Hematopoietic multipotent progenitor cell treated with erythropoietin and hydrocortisone succinate and interleukin-3 and kit ligand, for 8 days (in vitro differentiated cells): ENCODE results near the gene EFNA5.

Experiments
- DNase-seq: peaks from one replicate; pipeline ENCODE4 v3.0.0-alpha.2; 2015

Gene EFNA5

DNA sequence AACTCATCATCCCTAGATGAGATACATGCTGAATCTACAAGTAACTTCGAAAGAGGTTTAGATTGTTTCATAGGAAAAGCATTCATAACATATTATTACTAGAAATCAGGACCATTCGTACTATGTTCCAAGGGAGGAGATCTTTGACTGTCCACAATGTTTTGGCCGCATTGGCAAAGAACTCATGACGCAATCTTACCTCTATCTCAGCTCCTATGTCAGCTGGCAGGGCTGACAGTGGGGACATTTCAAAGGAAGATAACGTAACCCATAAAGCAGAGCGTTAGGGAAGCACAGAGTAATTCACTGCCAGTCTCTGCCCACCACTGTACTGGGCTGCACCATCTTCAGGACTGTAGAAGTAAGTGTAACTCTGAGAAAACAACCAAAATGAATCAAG, 69.7 kb downstream of the EFNA5 start:
- DNase-seq: no peak

DNA sequence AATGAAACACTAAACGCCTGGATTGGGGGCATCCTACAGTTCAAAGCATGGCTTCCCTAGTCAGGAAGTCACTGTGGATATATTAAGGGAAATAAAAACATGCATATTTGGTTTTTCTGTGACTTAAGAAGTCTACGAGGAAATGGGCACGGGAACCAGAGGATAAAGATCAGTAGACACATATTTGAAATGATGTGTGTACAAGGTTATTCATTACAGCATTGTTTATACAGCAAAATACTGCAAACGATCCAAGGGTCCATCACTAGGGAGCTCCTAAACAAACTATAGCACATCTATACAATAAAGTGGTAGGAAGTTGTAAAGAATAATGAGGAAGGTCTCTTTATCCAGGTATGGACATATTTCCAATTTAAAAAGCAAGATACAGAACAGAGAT, 71.8 kb downstream of the EFNA5 start:
- no peak for DNase-seq

DNA sequence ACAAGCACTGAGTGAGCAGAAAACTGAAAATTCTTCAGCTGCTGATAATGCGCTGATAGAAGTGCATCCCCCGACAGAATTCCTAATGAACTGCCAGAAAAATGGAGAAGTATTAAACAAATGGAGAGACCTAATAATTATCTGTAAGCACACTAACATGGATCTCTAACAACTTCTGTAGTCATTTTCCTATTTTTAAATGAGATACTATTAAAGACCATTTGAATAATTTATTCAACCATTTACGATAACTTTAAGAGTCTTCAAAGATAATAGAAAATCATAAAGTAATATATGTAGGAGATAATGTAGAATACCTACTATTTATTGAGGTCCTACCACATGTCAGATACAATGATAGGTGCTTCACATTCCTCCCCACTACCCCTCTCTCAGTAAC, 72.9 kb downstream of the EFNA5 start:
- DNase-seq: no peak

DNA sequence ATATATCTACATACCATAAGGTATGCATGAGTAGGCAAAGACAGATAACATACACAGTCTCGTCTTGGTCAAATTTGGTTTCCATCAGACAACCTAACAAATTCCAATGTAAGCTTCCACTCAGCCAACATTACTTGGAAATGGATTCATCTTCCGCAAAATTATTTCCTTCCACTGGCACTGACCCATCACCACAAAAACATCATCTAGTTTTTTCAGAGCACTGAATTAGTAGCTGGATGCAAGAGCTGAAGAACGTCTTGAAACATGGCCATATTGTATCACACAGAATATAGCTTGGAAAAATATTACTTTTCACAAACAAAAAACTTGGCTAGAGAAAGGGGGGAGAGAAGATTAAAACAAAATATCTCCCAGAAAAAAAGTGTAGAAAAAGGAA, 73.5 kb downstream of the EFNA5 start:
- DNase-seq: no peak

DNA sequence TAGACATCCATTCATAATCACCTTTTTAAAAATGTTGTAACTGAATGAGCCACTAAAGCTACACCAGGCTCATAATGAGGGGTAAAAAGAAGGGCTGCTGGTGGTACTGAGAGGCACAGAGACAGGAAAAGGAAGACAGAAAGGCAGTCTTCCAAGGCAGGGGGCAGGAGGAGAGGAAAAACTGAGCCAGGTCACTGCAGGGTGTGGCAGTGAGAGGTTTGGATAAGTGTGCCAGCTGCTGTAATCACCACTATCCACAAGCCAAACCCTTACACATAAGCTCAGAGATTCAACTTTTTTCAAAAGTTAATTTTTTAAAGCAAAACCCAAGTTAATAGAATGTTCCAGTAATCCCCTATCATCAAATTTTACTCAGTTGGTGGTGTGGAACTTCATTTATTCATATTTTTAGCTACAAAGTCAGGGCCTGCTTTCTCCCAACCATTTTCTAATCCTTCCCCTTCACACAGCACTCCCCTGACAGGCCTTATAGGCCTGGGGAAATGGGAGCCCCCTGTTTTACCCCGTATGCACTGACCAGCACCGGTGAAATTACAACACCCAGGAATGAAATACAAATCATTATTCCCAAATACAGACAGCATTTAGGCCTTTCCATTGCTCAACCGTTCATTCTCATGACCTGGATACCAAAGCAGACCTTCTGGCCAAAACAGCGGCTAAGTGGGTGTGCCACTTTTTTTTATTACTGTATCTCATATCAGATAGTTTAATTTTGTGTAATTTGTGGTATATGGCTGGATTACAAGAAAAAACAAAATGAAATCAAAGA, 76.3 kb downstream of the EFNA5 start:
- no peak for DNase-seq

DNA sequence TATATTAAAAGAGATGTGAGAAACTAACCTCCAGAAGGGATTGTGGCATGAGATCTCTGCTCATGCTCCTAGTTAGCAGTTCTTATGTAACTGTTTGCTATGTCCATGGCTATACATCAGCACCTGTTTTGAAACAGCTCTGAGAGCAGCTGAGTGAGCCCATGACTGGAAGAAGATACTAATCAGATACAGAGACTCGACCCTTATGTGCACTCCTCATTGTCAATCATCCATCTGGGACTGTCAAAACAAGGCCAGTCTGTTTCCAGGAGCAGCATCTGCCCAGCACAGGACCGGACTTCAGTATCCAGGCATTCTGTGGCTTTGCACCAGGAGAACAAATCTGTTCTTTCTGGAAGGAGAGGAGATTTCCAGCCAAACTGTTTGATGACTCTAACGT, 77.7 kb downstream of the EFNA5 start:
- no peak for DNase-seq

DNA sequence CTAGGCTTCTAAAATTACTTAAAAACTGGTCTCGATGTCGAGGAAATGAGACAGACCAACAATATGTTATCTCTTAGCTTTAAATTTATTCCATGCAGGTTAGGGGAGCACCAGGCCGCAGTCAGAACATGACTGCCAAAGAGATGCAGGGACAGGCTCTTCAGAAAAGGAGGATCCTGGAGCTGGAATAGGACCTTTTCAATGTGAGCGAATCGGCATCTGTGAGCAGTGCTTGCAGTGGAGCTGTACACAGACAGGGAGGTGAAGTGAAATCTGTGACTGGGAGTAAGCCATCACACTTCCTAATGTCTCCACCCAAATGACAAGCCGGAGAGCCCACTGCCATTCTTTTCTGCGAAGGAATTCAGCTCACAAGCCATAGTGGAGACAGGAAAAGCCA, 78.2 kb downstream of the EFNA5 start:
- DNase-seq: no peak

DNA sequence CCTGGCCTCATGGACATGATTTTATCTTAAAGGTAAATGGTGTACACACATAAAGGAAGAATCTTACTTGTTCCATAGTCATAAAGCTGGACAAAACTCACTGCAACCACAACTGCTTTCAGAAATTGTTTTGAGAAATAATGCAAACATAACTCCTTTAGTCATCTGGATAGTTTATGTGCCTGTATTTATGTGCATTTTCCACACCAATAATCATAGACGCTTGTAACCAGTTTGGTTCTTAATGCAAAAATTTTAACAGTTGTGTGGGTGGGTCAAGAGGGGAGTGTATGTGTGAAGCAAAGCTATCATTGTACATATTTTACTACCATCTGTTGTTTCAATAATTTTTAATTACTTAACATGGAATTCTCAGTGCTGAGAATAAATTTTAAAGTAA, 80.1 kb downstream of the EFNA5 start:
- DNase-seq: no peak

DNA sequence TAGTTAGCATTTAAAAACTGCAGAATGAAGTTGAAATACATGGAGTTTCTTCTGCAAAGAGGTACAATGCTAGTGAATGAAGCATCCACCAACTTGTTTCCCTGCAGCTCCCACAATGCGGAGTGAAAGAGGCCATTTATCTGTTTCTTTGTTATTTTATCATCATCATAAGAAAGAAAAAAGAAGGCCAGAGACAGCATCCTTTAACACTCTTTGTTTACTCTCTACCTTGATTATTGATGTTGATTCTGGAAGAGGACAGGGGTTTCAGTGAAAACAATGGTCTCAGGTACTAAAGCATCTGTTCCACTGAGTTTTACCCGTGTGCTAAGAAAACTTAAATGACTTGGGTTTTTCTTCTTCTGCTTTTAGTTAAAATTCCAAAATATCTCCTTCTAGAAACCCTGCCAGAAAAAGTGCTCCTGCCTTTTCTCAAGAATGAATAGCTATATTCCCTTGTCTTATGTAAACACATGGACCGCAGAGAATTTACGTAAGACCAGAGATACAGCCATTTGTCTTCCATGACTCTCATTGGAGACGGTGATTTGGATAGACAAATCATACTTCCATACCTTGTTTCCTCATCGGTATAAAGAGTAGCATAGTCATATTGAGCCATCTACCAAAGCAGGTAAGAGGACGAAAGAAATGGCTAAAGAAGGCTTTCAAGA, 81.1 kb downstream of the EFNA5 start:
- DNase-seq: no peak

DNA sequence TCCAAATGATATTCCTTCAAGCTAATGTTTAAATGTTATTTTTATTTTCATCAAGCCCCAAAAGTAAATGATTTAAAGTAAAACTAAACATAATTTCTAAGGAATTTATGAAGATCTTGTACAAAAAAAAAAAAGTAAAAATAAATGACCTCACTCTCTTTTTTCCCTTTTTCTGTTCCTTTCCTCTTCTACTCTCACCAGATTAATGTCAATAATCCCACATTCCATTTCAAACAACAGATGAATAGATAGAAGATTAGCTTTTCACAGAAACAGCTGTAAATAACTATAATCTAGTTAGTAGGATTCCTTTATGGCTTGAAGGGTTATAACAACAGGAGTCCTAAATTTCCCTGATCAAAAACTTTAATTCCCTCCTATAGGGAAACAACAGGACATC, 88.1 kb downstream of the EFNA5 start:
- no peak for DNase-seq

DNA sequence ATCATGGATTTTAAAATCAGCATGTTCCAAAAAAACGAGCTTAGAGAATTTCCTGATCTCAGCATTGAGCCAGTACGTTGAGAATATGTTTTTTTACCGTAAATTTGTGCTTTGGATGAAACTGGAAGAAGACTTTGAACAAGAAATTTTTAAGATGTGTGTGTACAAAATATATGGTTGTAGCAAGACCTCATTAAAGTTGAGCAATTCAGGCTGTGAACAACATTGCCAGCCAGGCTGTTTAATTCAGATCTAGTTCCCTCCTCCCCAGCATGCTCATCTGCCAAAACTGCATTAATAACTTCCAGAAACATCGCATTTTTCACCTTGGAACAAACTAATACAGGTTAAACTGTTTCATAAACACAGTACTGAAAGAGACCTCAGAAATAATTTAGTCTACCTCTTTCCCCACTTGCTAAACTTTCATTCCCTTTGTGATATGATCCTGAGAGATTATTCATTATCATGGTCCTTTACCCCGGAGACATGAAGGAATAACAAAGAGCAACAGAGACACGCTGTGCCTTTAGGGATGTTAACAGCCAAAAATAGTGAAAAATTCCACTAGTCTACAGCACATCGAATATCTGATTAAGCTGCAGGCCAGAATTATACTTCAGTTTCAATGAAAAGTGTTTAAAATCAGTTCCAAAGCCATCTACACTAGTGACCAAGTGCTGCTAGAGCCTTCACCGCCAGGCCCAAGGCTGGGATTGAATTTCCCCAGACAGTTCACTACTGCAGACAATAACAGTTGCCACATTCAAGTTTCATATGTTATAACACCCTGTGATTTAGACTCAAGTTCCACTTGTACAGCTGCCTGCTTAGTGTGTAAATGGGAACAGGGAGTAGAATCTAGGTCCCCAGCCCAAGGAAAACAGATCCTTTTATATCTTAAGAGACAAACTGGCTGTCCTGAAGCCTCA, 89.6 kb downstream of the EFNA5 start:
- DNase-seq: no peak

DNA sequence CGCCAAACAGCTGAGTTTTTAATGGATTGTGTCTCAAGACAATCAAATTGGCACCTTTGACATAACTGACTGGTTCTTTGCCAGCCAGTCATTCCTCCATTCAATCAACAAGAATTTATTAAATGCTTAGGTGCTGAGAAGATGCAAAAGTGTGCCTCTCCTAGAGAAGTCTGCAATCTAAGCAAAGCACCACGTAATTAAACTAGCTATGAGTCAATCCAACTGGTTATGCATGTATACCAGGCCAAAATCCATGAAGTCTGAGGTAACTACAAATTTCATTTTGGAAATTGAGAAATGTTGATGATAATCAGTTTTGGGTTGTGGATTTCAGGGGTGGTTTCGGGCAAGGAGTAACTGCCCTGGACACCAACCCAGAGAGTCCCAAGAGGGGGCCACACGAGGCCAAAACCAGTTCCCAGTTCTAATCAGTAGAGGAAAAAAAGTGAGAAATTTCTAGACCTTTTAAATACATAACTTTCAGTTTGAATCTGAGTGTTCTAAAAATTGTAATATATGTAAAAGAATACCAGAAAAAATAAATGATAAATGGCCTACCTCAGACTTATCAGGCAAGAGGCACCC, 92.6 kb downstream of the EFNA5 start:
- no peak for DNase-seq

DNA sequence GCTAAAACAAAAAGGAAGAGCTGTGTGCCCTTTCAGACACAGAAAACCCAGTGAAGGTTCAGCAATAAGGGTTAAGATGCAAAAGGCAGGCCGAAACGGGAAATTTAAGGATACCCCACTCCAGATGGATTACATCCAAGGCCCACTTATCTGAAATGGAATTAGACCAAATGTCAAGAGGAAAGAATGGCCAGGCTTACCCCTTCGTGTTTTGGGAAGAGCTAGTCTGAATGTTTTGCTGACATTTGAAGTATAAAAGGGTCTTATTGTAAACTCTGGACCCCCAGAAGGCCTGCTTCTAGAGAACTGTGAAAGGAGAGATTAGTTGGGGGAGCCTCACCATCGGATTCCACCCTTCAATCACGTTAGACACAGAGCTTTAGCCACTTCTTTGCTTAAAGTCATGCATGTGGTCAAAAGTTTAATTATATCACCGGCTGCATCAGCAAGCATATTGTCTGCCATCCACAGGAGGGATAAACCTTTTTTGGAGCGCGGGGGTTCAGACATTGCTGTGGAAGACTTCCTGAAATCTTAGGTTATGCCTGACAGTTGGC, 93.3 kb downstream of the EFNA5 start:
- DNase-seq: no peak

DNA sequence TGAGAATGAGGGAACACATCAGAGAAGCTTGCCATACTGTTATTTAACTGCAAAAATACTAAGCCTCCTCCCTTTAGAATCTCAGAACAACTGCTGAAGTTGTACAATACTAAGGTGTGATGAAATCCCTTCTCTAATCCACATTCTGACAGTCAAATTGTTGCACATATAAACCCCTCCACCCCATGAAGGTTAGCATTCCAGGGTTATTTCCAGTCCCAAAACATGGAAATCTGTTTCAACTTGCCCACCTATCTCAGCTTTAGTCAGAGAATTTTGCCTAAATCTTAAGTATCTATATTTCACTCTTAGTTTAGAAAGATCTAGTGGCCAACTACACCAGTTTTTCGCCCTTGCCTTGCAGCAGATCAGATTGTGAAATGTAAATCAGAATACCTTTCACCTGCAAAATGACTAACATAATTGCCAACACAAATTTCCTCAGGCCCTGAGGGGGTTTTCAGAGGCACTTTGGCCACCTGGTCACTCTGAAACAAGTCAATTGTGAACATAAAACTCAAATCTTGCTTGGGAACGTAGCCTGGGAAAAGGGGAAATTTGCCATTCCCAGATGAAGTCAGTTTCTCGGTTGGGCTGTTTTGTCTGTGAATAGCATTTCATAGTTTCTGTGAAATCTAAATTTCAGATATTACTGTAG, 93.9 kb downstream of the EFNA5 start:
- DNase-seq: no peak

DNA sequence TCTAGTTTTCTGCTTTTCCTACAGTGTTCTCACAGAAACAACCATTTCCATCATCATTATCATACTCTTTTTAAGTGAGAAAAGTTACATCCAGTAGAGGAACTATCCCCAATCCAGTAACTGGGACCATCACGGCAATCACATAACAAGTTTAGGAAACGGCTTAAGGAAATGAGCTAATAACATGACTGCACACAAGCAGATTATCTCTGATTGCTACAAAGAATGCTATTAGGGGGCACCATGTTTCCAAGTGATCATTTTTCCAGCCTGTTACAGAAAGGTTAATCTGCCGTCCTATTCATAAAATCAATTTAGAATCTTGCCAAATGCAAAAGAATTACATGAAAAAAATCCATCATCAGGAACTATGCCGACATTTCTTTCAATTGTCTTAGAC, 94.6 kb downstream of the EFNA5 start:
- DNase-seq: no peak

DNA sequence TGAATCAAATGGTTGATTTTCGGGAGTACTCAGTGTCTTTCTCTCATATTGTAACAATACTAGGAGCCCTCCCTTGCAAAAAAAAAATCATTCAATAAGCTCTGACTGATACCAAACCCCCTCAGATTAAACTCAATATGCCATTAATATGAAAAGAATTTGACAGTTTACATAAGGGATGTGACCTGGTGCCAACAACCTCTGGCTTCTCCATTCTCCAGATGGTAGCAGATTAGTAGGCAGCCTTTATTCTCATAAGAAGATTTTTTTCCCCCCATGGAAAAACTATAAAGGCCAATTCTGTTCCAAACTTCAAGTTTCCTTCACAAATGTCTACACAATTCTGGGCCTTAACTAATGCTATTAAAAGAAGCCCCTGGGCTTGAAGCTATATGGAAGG, 96.5 kb downstream of the EFNA5 start:
- DNase-seq: no peak

DNA sequence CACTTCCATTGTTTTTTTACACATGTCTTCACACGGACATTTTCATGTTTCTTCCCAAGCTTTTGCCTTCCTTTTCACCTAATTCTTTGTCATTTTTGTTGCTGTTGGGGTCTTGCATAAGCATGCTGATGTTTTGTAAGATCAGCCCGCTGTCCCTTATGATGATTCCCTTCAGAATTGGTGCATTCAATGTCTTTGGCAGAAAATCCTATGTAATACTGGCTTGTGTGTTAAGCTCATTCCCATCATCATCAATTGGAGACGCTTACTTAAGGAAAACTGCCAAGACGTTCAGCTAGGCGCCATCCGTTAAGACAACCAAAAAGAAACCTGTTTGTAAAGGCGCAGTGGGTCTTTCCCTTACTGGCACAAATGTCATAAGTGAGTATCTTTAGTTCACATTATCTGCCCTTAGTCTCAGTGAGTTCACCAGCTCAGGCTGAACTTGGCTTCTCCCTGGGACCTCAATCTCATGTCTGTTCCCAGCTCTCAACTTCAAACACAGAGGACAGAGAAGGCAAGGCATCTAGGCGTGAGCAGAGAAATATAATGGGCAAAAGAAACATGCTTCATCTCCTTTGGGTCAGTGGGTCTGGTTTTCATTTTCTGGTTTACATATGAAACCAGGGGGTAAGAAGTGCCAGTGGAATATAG, 97.9 kb downstream of the EFNA5 start:
- no peak for DNase-seq

DNA sequence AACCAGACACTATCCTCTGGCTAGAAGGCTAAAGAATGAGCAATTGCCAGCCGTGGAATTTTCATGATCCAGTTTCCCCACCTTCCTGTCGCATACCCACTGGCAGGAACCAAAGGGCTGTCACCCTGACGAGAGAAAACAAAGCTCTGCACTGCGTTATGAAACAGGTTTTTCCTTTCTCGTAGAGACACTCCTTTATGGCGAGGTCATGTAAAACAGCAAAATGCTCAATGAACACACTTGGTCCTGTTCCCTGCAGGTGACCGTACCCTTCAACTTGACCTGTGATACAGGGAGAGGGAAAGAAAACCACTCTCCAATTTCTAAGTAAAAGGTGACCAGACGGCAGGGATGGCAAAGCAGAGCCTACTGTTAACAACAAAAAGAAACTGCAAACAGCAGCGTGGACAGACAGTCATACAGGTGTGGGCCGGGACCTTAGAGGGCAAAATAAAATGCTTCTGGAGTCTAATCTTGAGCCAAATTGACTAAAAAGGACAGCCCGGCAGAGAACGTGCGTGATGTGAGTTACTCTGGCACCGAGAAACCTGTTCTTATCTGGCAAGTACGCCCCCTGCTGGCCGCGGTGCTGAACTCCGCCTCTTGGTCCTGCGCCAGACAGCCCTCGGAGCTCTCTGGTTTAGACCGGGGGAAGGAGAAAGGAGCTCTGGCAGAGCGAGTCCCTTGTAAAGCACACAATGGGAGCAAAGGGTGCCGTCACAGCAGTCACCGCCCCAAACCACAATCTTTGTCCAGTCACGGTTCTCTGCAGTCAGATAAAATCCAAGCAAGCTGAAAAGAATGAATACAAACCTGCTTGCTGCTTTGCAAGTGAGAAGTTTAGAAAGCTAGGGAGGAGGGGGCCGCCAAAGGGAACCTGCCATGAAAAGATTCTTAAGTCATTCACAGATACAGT, 98.9 kb downstream of the EFNA5 start:
- DNase-seq: peak; percentile 78

DNA sequence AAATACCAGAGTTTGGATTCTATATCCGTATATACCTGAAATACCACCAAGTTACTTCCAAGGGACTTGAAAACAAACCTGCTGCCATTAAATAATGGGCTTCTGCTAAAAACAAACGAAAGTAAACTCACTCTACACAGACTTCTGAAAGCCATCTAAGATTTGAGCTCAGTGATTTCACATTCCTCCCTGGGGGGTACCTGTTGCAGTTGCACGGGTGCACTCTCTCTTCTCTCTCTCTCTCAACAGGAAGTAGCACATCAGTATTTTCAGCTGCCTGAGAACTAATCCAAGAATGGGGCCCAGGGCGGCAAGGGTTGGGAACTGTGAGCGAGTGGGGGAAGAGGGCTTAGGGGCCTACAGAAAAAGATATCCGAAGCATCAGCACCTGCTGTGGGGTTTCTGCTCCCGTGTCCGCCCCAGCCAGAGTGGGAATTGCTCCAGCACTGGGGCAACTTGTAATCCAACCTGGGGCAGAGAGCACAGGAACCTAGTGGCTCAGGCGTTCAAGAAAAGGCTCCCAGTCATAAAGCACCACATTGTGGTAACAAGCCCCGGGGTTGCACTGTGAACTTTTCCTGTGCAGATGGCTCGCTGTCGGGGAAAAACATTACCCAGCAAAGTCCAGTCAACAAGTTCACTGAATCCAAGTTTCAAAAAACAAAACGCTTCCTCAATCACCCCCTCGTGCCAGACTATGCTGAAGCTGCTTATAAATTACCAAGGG, 99.8 kb downstream of the EFNA5 start:
- no peak for DNase-seq

DNA sequence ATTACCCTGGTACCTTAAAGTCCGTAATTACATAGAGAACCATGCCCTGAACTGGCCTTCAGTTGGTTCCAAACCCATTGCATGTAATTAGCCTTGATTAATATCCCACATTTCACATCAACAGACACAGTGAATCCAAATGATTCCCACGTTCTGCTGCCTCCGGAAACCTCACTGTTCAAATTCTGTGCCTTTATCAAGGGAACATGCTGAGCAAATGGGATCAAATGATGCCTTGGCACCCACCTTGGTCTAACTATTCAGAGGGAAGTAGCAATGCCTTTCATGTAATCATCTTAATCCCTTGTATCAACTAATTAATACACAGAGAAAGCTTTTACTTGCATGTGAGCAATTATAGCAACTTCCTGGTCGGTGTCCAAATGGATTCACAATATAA, 100.6 kb downstream of the EFNA5 start:
- DNase-seq: no peak
